ENCODE measurements around the gene CLCN6. TPM values are rescaled to one million over a fixed set of nuclear protein-coding genes. Genes with fewer than 3 reads are reported as not detected.
A peak's percentile ranks its signal among the peaks of the same experiment; 100 is the strongest.

The CLCN6 gene
- total and polyA plus RNA-seq, 7 donors, result 3.0 to 19.7 (median 16.0) TPM

DNA sequence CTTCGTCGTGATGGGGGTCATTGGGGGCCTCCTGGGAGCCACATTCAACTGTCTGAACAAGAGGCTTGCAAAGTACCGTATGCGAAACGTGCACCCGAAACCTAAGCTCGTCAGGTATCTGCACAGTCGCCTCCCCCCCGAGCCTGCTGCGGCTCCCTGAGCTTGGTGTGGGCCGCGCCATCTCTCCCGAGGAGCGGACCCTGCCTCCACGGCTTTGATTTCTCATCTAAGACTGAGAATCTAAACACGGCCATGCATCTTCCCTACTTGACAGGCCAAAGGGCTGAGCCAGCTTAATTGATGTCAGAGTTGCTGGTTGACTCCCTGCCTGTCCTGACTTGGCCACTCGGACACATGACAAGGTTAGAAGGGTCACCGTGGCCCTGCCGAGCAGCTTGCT is 22.5 kb downstream of the CLCN6 start:
- no peaks in the 10 kb centered on the region for H3K9me3 ChIP-seq
- peak; percentile 56 for DNase-seq
- H3K27ac ChIP-seq, result no peak overlapping the region
- no peak overlapping the region for H3K4me3 ChIP-seq
- peaks cover 31 to 98% (median 73%) of the 10 kb centered on the region in 4 donors for H3K36me3 ChIP-seq
- TF ChIP-seq, protein P1, sequence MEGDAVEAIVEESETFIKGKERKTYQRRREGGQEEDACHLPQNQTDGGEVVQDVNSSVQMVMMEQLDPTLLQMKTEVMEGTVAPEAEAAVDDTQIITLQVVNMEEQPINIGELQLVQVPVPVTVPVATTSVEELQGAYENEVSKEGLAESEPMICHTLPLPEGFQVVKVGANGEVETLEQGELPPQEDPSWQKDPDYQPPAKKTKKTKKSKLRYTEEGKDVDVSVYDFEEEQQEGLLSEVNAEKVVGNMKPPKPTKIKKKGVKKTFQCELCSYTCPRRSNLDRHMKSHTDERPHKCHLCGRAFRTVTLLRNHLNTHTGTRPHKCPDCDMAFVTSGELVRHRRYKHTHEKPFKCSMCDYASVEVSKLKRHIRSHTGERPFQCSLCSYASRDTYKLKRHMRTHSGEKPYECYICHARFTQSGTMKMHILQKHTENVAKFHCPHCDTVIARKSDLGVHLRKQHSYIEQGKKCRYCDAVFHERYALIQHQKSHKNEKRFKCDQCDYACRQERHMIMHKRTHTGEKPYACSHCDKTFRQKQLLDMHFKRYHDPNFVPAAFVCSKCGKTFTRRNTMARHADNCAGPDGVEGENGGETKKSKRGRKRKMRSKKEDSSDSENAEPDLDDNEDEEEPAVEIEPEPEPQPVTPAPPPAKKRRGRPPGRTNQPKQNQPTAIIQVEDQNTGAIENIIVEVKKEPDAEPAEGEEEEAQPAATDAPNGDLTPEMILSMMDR (IDR thresholded peaks at IDR 0.05), result no peak
- TF ChIP-seq POLR2A (IDR thresholded peaks at IDR 0.05), result no peak
- no peak for TF ChIP-seq POLR2AphosphoS5 (IDR thresholded peaks at IDR 0.05)
- no peak for TF ChIP-seq EP300 (IDR thresholded peaks at IDR 0.05)
- whole genome bisulfite sequencing, 2 donors, result 95% methylated on average over 19 of the region's 19 CpGs
- intact Hi-C loops (cut with DNase I), result no loop called here
- no peaks in the 10 kb centered on the region for H3K27me3 ChIP-seq
- H3K4me1 ChIP-seq, result no peaks in the 10 kb centered on the region

DNA sequence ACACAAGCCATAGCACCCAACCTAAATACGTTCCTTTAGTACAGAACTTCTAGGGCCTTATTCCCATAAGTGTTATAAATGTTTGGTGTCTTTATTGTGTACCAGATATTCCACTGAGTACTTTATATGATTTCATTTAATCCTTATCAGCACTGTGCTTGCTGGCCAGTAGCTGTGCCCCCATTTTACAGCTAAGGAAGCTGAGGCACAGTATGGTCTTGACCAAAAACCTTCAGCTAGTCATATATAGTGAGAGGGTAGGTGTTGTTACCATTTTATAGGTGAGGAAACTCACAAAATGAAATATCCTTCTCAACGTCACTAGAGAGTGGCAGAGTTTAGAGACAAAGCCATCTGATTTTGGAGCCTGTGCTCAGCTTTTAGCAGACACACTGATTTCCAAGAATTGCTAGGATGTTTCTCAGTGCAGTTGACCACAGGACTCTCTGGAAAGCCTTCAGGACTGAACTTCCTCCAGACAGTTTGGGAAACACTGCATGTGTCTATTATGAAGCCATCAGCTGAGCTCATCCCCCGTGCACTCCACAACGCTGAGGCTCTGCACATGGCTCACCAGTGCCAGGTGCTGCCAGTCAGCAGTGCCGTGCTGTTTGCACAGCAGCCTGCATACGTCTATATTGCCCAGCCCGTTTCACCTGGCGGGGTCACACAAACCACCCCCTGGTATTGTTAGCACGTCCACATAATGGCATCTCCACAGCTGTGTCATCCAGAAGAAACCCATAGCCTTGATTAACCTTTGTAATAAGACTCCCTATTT is 26.1 kb downstream of the CLCN6 start:
- intact Hi-C loops (cut with DNase I), result no loop called here
- H3K36me3 ChIP-seq, result peaks cover 43 to 98% (median 77%) of the 10 kb centered on the region in 4 donors
- no peaks in the 10 kb centered on the region for H3K9me3 ChIP-seq
- no peaks in the 10 kb centered on the region for H3K27me3 ChIP-seq
- H3K27ac ChIP-seq, result no peak overlapping the region
- no peak for TF ChIP-seq POLR2A (IDR thresholded peaks at IDR 0.05)
- TF ChIP-seq, protein P1 (IDR thresholded peaks at IDR 0.05), result no peak
- TF ChIP-seq EP300 (IDR thresholded peaks at IDR 0.05), result no peak
- no peak for TF ChIP-seq POLR2AphosphoS5 (IDR thresholded peaks at IDR 0.05)
- WGBS, 2 donors, result 67 to 85% methylated on average over 9 of the region's 9 CpGs
- peak; percentile 55 for DNase-seq
- H3K4me1 ChIP-seq, result no peaks in the 10 kb centered on the region
- no peak overlapping the region for H3K4me3 ChIP-seq

DNA sequence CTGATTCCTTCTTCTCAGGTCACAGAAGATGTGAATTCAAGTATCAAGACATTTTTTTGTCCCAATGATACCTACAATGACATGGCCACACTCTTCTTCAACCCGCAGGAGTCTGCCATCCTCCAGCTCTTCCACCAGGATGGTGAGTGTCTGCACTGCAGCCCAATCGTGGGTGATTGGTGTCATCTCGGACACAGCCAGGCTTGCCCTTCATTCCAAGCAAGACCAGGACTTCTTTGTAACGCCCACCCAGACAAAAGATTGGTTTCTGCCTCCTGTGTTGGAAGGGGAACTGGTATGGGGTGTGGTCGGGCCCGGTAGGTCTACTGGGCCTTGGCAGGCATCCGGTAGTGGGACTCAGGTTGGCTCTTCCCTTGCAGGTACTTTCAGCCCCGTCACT is 27.5 kb downstream of the CLCN6 start:
- no peak for DNase-seq
- Histone ChIP-seq H3K27ac (no peak overlapping the region), H3K36me3 (peaks cover 51 to 98% (median 73%) of the 10 kb centered on the region in 4 donors), H3K4me3 (no peak overlapping the region), H3K27me3 (no peaks in the 10 kb centered on the region), H3K4me1 (no peaks in the 10 kb centered on the region), H3K9me3 (no peaks in the 10 kb centered on the region)
- 95 to 98% methylated on average over 8 of the region's 8 CpGs for WGBS, 2 donors
- intact Hi-C loops (cut with DNase I), result no loop called here
- no peak for TF ChIP-seq POLR2AphosphoS5 (IDR thresholded peaks at IDR 0.05)
- no peak for TF ChIP-seq EP300 (IDR thresholded peaks at IDR 0.05)
- TF ChIP-seq, protein P1 (IDR thresholded peaks at IDR 0.05), result no peak
- no peak for TF ChIP-seq POLR2A (IDR thresholded peaks at IDR 0.05)

DNA sequence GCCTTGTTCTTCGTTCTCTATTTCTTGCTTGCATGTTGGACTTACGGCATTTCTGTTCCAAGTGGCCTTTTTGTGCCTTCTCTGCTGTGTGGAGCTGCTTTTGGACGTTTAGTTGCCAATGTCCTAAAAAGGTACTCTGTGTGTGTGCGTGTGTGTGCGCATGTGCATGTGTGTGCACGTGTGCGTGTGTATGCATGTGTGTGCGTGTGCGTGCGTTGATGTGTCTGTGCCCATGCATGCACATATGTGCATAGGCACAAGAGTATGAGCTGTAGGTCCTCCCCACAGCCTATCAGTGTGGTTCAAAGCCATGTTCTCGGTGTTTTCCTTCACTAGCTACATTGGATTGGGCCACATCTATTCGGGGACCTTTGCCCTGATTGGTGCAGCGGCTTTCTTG is 27.9 kb downstream of the CLCN6 start:
- H3K36me3 ChIP-seq, result peaks cover 51 to 98% (median 70%) of the 10 kb centered on the region in 4 donors
- no peaks in the 10 kb centered on the region for H3K4me1 ChIP-seq
- intact Hi-C loops (cut with DNase I), result no loop called here
- TF ChIP-seq EP300 (IDR thresholded peaks at IDR 0.05) (no peak), POLR2AphosphoS5 (IDR thresholded peaks at IDR 0.05) (no peak), POLR2A (IDR thresholded peaks at IDR 0.05) (no peak)
- TF ChIP-seq, protein P1 (IDR thresholded peaks at IDR 0.05), result no peak
- H3K27ac ChIP-seq, result no peak overlapping the region
- H3K4me3 ChIP-seq, result no peak overlapping the region
- no peak for DNase-seq
- WGBS, 2 donors, result 96% methylated on average over 13 of the region's 13 CpGs
- no peaks in the 10 kb centered on the region for H3K27me3 ChIP-seq
- H3K9me3 ChIP-seq, result no peaks in the 10 kb centered on the region
